ENCODE measurements around the gene HMGCR.
"Not testable (repeated sequence)": the region's sequence is repeated elsewhere in the genome, so short reads cannot be mapped to it uniquely, and the experiment has no call there.

Gene HMGCR

DNA sequence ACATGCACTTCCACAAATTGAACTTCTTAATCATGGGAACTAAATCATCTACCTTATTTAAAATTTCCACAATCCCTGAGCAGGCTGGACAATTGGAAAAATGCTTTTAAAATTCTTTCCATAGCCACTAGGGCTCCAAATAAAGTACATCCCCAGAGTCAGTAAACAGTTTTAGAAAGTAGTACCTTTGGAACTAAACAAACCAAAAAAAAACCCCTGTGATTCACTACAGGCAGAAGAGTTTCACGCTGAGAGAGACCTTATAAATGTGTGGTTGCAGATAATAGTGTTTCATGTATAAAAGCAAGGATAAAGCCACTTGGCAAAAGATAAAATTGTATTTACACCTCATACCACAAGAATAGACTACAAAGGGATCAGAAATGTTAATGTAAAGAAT is 11.8 kb upstream of the HMGCR start:
- Histone ChIP-seq H3K4me1 (ENCODE audit: low read length) (no peaks in the 10 kb centered on the region), H2AFZ (ENCODE audit: low read length) (no peak overlapping the region), H3K27ac (ENCODE audit: low read length) (no peak overlapping the region), H3K9me2 (replicated peaks; ENCODE audit: insufficient read depth, low read length) (no peaks in the 10 kb centered on the region), H3F3A (ENCODE audit: insufficient read depth, low read length) (no peaks in the 10 kb centered on the region), H3K79me2 (ENCODE audit: low read length) (no peaks in the 10 kb centered on the region), H3K9ac (ENCODE audit: low read length) (no peak overlapping the region), H3K27me3 (replicated peaks; ENCODE audit: insufficient read depth, low read length) (no peaks in the 10 kb centered on the region), H3K4me2 (ENCODE audit: low read depth, low read length) (no peak overlapping the region), H3K4me3 (ENCODE audit: low read length) (no peak overlapping the region), H3K36me3 (replicated peaks; ENCODE audit: insufficient read depth, low read length) (no peaks in the 10 kb centered on the region), H4K20me1 (ENCODE audit: insufficient read depth, low read length) (no peaks in the 10 kb centered on the region), H3K9me3 (replicated peaks; ENCODE audit: insufficient read depth, low read length) (no peaks in the 10 kb centered on the region)
- TF ChIP-seq EZH2phosphoT487 (IDR thresholded peaks at IDR 0.05; ENCODE audit: low read length) (no peak), EZH2 (optimal IDR thresholded peaks at IDR 0.05; ENCODE audit: low read depth, low read length) (no peak)
- TF ChIP-seq, protein P1, sequence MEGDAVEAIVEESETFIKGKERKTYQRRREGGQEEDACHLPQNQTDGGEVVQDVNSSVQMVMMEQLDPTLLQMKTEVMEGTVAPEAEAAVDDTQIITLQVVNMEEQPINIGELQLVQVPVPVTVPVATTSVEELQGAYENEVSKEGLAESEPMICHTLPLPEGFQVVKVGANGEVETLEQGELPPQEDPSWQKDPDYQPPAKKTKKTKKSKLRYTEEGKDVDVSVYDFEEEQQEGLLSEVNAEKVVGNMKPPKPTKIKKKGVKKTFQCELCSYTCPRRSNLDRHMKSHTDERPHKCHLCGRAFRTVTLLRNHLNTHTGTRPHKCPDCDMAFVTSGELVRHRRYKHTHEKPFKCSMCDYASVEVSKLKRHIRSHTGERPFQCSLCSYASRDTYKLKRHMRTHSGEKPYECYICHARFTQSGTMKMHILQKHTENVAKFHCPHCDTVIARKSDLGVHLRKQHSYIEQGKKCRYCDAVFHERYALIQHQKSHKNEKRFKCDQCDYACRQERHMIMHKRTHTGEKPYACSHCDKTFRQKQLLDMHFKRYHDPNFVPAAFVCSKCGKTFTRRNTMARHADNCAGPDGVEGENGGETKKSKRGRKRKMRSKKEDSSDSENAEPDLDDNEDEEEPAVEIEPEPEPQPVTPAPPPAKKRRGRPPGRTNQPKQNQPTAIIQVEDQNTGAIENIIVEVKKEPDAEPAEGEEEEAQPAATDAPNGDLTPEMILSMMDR (IDR thresholded peaks at IDR 0.05; ENCODE audit: low read length) = no peak
- no peak for DNase-seq

DNA sequence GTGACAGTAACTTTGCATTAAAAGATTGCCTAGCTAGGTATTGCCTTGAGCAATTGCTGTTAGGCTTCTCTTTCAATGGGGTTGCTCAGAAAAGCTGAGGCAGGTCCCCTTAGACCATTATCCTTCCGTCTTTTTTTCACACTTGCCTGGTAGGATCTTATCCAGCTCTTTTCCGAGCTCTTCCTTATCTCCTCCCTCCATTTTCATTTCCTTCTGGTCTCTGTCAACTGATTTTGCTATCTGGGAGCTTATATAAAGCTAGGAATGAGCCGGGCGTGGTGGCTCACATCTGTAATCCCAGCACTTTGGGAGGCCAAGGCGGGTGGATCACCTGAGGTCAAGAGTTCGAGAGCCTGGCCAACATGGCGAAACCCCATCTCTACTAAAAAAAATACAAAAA is 6.6 kb upstream of the HMGCR start:
- Histone ChIP-seq H3K36me3 (replicated peaks; ENCODE audit: insufficient read depth, low read length) (no peaks in the 10 kb centered on the region), H3K4me3 (ENCODE audit: low read length) (no peak overlapping the region), H3K4me2 (ENCODE audit: low read depth, low read length) (no peak overlapping the region), H4K20me1 (ENCODE audit: insufficient read depth, low read length) (no peaks in the 10 kb centered on the region), H2AFZ (ENCODE audit: low read length) (no peak overlapping the region), H3K27me3 (replicated peaks; ENCODE audit: insufficient read depth, low read length) (no peaks in the 10 kb centered on the region), H3K4me1 (ENCODE audit: low read length) (no peaks in the 10 kb centered on the region), H3K27ac (ENCODE audit: low read length) (no peak overlapping the region), H3F3A (ENCODE audit: insufficient read depth, low read length) (no peaks in the 10 kb centered on the region), H3K9me2 (replicated peaks; ENCODE audit: insufficient read depth, low read length) (no peaks in the 10 kb centered on the region), H3K9me3 (replicated peaks; ENCODE audit: insufficient read depth, low read length) (no peaks in the 10 kb centered on the region), H3K79me2 (ENCODE audit: low read length) (no peaks in the 10 kb centered on the region), H3K9ac (ENCODE audit: low read length) (no peak overlapping the region)
- no peak for TF ChIP-seq EZH2phosphoT487 (IDR thresholded peaks at IDR 0.05; ENCODE audit: low read length)
- TF ChIP-seq, protein P1 (IDR thresholded peaks at IDR 0.05; ENCODE audit: low read length) = no peak
- no peak for TF ChIP-seq EZH2 (optimal IDR thresholded peaks at IDR 0.05; ENCODE audit: low read depth, low read length)
- no peak for DNase-seq

DNA sequence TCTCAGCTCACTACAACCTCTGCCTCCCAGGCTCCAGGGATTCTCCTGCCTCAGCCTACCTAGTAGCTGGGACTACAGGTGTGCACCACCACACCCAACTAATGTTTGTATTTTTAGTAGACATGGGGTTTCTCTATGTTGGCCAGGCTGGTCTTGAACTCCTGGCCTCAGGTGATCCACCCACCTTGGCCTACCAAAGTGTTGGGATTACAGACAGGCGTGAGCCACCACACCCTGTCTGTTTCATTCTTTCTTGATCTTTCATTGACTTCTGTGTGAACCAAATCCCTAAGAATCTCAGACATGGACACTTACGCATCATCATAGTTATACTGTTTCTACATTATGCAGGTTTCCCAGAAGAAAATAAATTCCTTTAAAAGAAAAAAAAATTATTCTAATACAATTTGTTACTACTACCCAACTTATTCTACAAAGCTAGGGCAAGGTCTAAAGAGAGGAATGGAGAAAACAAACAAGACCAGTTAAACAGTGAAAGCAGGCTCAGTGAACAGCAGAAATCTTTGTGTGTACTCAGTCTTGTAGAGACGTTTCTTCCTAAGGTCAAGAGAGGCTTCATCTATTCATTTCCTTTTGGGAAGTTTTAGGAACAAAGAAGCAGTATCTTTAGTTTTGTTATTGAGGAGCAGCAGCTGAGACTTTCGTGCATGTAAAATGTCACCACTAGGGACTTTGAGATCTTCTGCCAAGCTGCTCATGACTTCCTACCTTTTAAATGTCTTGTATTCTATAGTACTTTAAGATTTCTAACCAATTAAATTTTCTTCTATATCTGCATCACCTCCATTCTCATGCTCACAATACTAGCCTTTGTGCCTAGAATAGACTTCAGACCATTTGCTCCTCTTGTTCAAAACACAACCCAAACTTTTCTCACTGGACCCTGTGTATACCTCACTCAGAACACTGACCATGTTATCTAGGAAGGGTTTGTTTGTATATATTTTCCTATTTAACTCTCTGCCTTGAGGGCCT is 5.6 kb upstream of the HMGCR start:
- Histone ChIP-seq H4K20me1 (ENCODE audit: insufficient read depth, low read length) (no peaks in the 10 kb centered on the region), H3K9me2 (replicated peaks; ENCODE audit: insufficient read depth, low read length) (no peaks in the 10 kb centered on the region), H3K4me1 (ENCODE audit: low read length) (no peaks in the 10 kb centered on the region; the same call in 1 of the 2 replicates), H3K9me3 (replicated peaks; ENCODE audit: insufficient read depth, low read length) (no peaks in the 10 kb centered on the region), H3K27me3 (replicated peaks; ENCODE audit: insufficient read depth, low read length) (no peaks in the 10 kb centered on the region), H2AFZ (ENCODE audit: low read length) (no peak overlapping the region), H3K27ac (ENCODE audit: low read length) (no peak overlapping the region), H3K36me3 (replicated peaks; ENCODE audit: insufficient read depth, low read length) (no peaks in the 10 kb centered on the region), H3K9ac (ENCODE audit: low read length) (no peak overlapping the region), H3K4me3 (ENCODE audit: low read length) (no peak overlapping the region), H3K79me2 (ENCODE audit: low read length) (no peaks in the 10 kb centered on the region), H3F3A (ENCODE audit: insufficient read depth, low read length) (no peaks in the 10 kb centered on the region), H3K4me2 (ENCODE audit: low read depth, low read length) (no peak overlapping the region)
- DNase-seq = no peak
- no peak for TF ChIP-seq EZH2 (optimal IDR thresholded peaks at IDR 0.05; ENCODE audit: low read depth, low read length)
- TF ChIP-seq, protein P1 (IDR thresholded peaks at IDR 0.05; ENCODE audit: low read length) = peak; percentile 14; the same call in 1 of the 2 replicates

DNA sequence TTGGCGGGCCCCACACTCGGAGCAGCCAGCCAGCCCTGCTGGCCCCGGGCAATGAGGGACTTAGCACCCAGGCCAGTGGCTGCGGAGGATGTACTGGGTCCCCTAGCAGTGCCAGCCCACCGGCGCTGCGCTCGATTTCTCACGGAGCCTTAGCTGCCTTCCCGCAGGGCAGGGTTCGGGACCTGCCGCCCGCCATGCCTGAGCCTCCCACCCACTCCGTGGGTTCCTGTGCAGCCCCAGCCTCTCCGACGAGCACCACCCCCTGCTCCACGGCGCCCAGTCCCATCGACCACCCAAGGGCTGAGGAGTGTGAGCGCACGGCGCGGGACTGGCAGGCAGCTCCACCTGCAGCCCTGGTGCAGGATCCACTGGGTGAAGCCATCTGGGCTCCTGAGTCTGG is 3.3 kb upstream of the HMGCR start:
- not testable (repeated sequence) for H3K27me3 ChIP-seq (replicated peaks; ENCODE audit: insufficient read depth, low read length); DNase-seq; H3K4me2 ChIP-seq (ENCODE audit: low read depth, low read length); H4K20me1 ChIP-seq (ENCODE audit: insufficient read depth, low read length); H3K9me2 ChIP-seq (replicated peaks; ENCODE audit: insufficient read depth, low read length); H3K36me3 ChIP-seq (replicated peaks; ENCODE audit: insufficient read depth, low read length); H2AFZ ChIP-seq (ENCODE audit: low read length); H3F3A ChIP-seq (ENCODE audit: insufficient read depth, low read length); H3K4me1 ChIP-seq (ENCODE audit: low read length); H3K9ac ChIP-seq (ENCODE audit: low read length); H3K9me3 ChIP-seq (replicated peaks; ENCODE audit: insufficient read depth, low read length); H3K27ac ChIP-seq (ENCODE audit: low read length); H3K4me3 ChIP-seq (ENCODE audit: low read length)
- peaks cover 17% of the 10 kb centered on the region for H3K79me2 ChIP-seq (ENCODE audit: low read length)

DNA sequence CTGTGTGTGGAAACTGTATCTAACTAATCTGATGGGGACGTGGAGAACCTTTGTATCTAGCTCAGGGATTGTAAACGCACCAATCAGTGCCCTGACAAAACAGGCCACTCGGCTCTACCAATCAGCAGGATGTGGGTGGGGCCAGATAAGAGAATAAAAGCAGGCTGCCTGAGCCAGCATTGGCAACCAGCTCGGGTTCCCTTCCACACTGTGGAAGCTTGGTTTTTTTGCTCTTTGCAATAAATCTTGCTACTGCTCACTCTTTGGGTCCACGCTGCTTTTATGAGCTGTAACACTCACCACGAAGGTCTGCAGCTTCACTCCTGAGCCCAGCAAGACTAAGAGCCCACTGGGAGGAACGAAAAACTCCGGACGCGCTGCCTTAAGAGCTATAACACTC is 2.6 kb upstream of the HMGCR start:
- H3K27me3 ChIP-seq (replicated peaks; ENCODE audit: insufficient read depth, low read length); H3K36me3 ChIP-seq (replicated peaks; ENCODE audit: insufficient read depth, low read length); H2AFZ ChIP-seq (ENCODE audit: low read length); H4K20me1 ChIP-seq (ENCODE audit: insufficient read depth, low read length); H3K9me2 ChIP-seq (replicated peaks; ENCODE audit: insufficient read depth, low read length); H3K9ac ChIP-seq (ENCODE audit: low read length); H3K27ac ChIP-seq (ENCODE audit: low read length); DNase-seq; H3K9me3 ChIP-seq (replicated peaks; ENCODE audit: insufficient read depth, low read length); H3F3A ChIP-seq (ENCODE audit: insufficient read depth, low read length); H3K4me1 ChIP-seq (ENCODE audit: low read length); H3K4me2 ChIP-seq (ENCODE audit: low read depth, low read length); H3K4me3 ChIP-seq (ENCODE audit: low read length): not testable (repeated sequence)
- H3K79me2 ChIP-seq (ENCODE audit: low read length) = peaks cover 21% of the 10 kb centered on the region
